MM.1S (cell line): ENCODE measurements around the gene THOC2.
"Not testable (repeated sequence)": the region's sequence is repeated elsewhere in the genome, so short reads cannot be mapped to it uniquely, and the experiment has no call there.

Source experiments
- DNase-seq: peaks from one replicate; pipeline ENCODE4 v3.0.0-alpha.2; 2015
- H2AFZ ChIP-seq: fragments of 300-600 bp; sonication (generic); 2 replicates; pipeline ENCODE4 v1.6.0; 2016; ENCODE audit warnings: antibody characterized with exemption, low read length
- H3F3A ChIP-seq: fragments of 300-600 bp; sonication (generic); 2 replicates; pipeline ENCODE4 v1.6.1; 2016; ENCODE audit warnings: mild to moderate bottlenecking, antibody characterized with exemption, low read length, moderate library complexity, mixed read lengths; ENCODE audit not compliant: insufficient read depth
- H3K27ac ChIP-seq: fragments of 300-600 bp; sonication (generic); 2 replicates; pipeline ENCODE4 v1.5.1; 2016; ENCODE audit warnings: mild to moderate bottlenecking, low read length
- H3K27me3 ChIP-seq: fragments of 300-600 bp; sonication (generic); replicated peaks from 2 replicates; pipeline ENCODE4 v1.6.0; 2016; ENCODE audit warnings: low read length; ENCODE audit not compliant: insufficient read depth
- H3K36me3 ChIP-seq: fragments of 300-600 bp; sonication (generic); replicated peaks from 2 replicates; pipeline ENCODE4 v1.6.1; 2016; ENCODE audit warnings: mild to moderate bottlenecking, low read length, mixed read lengths; ENCODE audit not compliant: insufficient read depth
- H3K4me1 ChIP-seq: fragments of 300-600 bp; sonication (generic); 2 replicates; pipeline ENCODE4 v1.6.1; 2016; ENCODE audit warnings: low read length, mixed read lengths
- H3K4me2 ChIP-seq: fragments of 300-600 bp; sonication (generic); 2 replicates; pipeline ENCODE4 v1.6.0; 2016; ENCODE audit warnings: low read depth, low read length
- H3K4me3 ChIP-seq: fragments of 300-600 bp; sonication (generic); 2 replicates; pipeline ENCODE4 v1.5.1; 2016; ENCODE audit warnings: low read length, mixed read lengths
- H3K79me2 ChIP-seq: fragments of 300-600 bp; sonication (generic); 2 replicates; pipeline ENCODE4 v1.6.1; 2016; ENCODE audit warnings: mixed run types, low read length, mixed read lengths
- H3K9ac ChIP-seq: fragments of 300-600 bp; sonication (generic); 2 replicates; pipeline ENCODE4 v1.6.1; 2016; ENCODE audit warnings: low read length, mixed read lengths
- H3K9me2 ChIP-seq: fragments of 300-600 bp; sonication (generic); replicated peaks from 2 replicates; pipeline ENCODE4 v1.6.1; 2016; ENCODE audit warnings: mild to moderate bottlenecking, low read length, mixed read lengths; ENCODE audit not compliant: insufficient read depth
- H3K9me3 ChIP-seq: fragments of 300-600 bp; sonication (generic); replicated peaks from 2 replicates; pipeline ENCODE4 v1.6.1; 2016; ENCODE audit warnings: mild to moderate bottlenecking, low read length, mixed read lengths; ENCODE audit not compliant: insufficient read depth
- H4K20me1 ChIP-seq: fragments of 300-600 bp; sonication (generic); 2 replicates; pipeline ENCODE4 v1.6.1; 2016; ENCODE audit warnings: mild to moderate bottlenecking, low read length, moderate library complexity, mixed read lengths; ENCODE audit not compliant: insufficient read depth
- CTCF ChIP-seq: fragments of 300-600 bp; sonication (generic); IDR thresholded peaks from 2 replicates; pipeline ENCODE4 v1.5.1; 2016; ENCODE audit warnings: antibody characterized with exemption, low read length, mixed read lengths
- EZH2 ChIP-seq: fragments of 300-600 bp; sonication (generic); optimal IDR thresholded peaks from 2 replicates; pipeline ENCODE3; 2017; ENCODE audit warnings: low read depth, mild to moderate bottlenecking, antibody characterized with exemption, low read length, mixed read lengths
- EZH2phosphoT487 ChIP-seq: fragments of 300-600 bp; sonication (generic); IDR thresholded peaks from 2 replicates; pipeline ENCODE4 v1.6.1; 2018; ENCODE audit warnings: antibody characterized with exemption, low read length

Gene THOC2

GRCh38 chrX:123773258-123773988 is 40.6 kb upstream of the THOC2 start:
- Histone ChIP-seq H3K36me3 (no peaks in the 10 kb centered on the region), H3K27me3 (no peaks in the 10 kb centered on the region), H4K20me1 (no peaks in the 10 kb centered on the region), H3K9ac (no peak overlapping the region), H3K4me3 (no peak overlapping the region), H3K4me1 (no peaks in the 10 kb centered on the region), H3K9me3 (no peaks in the 10 kb centered on the region), H3K79me2 (no peaks in the 10 kb centered on the region), H2AFZ (no peak overlapping the region), H3K4me2 (no peak overlapping the region), H3F3A (no peaks in the 10 kb centered on the region), H3K9me2 (no peaks in the 10 kb centered on the region), H3K27ac (no peak overlapping the region)
- TF ChIP-seq EZH2 (no peak), CTCF (no peak), EZH2phosphoT487 (no peak)
- no peak for DNase-seq

DNA sequence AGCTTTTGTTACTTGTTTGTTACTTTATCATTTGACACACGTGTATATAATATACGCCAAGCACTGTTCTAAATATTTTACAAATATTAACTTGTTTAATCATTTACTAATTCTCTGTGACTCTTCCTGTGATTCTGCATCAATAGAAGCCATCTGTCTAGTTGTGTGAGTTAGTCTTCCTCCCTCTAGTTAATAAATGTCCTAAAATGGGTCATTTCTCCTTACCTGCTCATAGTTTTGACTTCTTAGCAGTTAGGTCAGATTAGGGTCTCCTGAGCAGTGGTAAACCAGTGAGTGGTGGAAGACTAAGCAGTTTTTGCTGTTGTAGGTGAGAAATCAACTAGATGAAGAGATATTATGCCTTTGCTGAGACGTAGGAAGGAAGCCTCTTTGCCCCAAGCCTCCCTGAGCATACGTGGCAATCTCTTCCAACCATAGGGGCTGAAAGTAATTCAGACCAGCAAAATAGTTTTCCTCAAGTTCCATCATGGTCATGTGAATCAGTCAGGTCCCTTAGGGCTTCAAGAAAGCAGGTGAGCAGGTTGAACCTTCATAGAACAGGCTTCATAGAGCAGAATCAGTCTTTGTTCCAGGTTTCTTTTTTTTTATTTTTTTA is 38.7 kb upstream of the THOC2 start:
- Histone ChIP-seq H3K4me3 (no peak overlapping the region), H2AFZ (no peak overlapping the region), H3K4me2 (no peak overlapping the region), H4K20me1 (no peaks in the 10 kb centered on the region), H3K79me2 (no peaks in the 10 kb centered on the region), H3K4me1 (no peaks in the 10 kb centered on the region), H3F3A (no peaks in the 10 kb centered on the region), H3K9me2 (no peaks in the 10 kb centered on the region), H3K9ac (no peak overlapping the region), H3K27ac (no peak overlapping the region), H3K36me3 (no peaks in the 10 kb centered on the region), H3K9me3 (no peaks in the 10 kb centered on the region), H3K27me3 (no peaks in the 10 kb centered on the region)
- DNase-seq: no peak
- no peak for TF ChIP-seq CTCF
- no peak for TF ChIP-seq EZH2phosphoT487
- TF ChIP-seq EZH2: no peak

- peak; percentile 44 for DNase-seq
- H3K79me2 ChIP-seq: no peaks in the 10 kb centered on the region
- peaks cover 6% of the 10 kb centered on the region; the same call in 1 of the 2 replicates for H3F3A ChIP-seq
- peak overlapping the region; percentile 45 for H3K4me3 ChIP-seq
- H3K27me3 ChIP-seq: no peaks in the 10 kb centered on the region
- H3K27ac ChIP-seq: peak overlapping the region; percentile 13; the same call in 1 of the 2 replicates
- H4K20me1 ChIP-seq: no peaks in the 10 kb centered on the region
- no peaks in the 10 kb centered on the region for H3K9me3 ChIP-seq
- H3K9me2 ChIP-seq: no peaks in the 10 kb centered on the region
- no peaks in the 10 kb centered on the region for H3K36me3 ChIP-seq
- TF ChIP-seq EZH2phosphoT487 (no peak), EZH2 (no peak), CTCF (no peak)
- peak overlapping the region; percentile 82 for H2AFZ ChIP-seq
- peak overlapping the region; percentile 39; the same call in 1 of the 2 replicates for H3K4me2 ChIP-seq
- no peak overlapping the region for H3K9ac ChIP-seq
- no peaks in the 10 kb centered on the region for H3K4me1 ChIP-seq
Observed at GRCh38 chrX:123764967-123765871, 32.4 kb upstream of the THOC2 start.

DNA sequence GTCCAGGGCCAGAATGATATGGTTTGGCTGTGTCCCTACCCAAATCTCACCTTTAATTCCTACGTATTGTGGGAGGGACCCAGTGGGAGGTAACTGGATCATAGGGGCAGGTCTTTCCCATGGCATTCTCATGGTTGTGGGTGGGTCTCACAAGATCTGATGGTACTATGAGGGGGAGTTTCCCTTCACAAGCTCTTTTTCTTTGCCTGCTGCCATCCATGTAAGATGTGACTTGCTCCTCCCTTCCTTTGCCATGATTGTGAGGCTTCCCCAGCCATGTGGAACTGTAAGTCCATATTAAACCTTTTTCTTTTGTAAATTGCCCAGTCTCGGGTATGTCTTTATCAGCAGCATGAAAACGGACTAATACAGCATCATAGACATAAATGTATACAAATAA is 27.0 kb upstream of the THOC2 start:
- H3K4me2 ChIP-seq, H3F3A ChIP-seq, H4K20me1 ChIP-seq, H3K9me3 ChIP-seq, H3K27me3 ChIP-seq, H3K27ac ChIP-seq, H3K4me3 ChIP-seq, H3K4me1 ChIP-seq, H3K36me3 ChIP-seq, DNase-seq, H3K9me2 ChIP-seq, H2AFZ ChIP-seq, H3K79me2 ChIP-seq, H3K9ac ChIP-seq: not testable (repeated sequence)

DNA sequence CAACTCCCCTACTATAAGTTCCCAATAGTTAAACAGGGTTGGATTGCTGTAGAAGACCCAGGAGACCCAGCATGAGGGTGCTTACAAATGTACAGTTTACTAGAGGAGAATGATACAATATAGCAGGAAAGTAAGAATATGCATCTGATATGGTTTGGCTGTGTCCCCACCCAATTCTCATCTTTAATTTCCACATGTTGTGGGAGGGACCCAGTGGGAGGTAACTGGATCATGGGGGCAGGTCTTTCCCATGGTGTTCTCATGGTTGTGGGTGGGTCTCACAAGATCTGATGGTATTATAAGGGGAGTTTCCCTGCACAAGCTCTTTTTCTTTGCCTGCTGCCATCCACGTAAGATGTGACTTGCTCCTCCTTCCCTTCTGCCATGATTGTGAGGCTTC is 24.9 kb upstream of the THOC2 start:
- H3K4me3 ChIP-seq, H3F3A ChIP-seq, H3K9me2 ChIP-seq, DNase-seq, H3K27me3 ChIP-seq, H3K36me3 ChIP-seq, H2AFZ ChIP-seq, H3K27ac ChIP-seq, H3K4me2 ChIP-seq, H3K79me2 ChIP-seq, H3K9me3 ChIP-seq, H3K9ac ChIP-seq, H3K4me1 ChIP-seq, H4K20me1 ChIP-seq: not testable (repeated sequence)
